ENCODE data around the gene MRS2. TPM values are rescaled to one million over a fixed set of nuclear protein-coding genes. Genes with fewer than 3 reads are reported as not detected.

Gene MRS2
- total RNA-seq, 6 experiments from 2014 or later: 11.1 to 16.4 (median 13.1) TPM

- Histone ChIP-seq H3K27me3 (no peaks in the 10 kb centered on the region), H3K9me3 (no peaks in the 10 kb centered on the region), H3K4me3 (no peak overlapping the region), H3K4me1 (no peaks in the 10 kb centered on the region), H3K36me3 (peaks cover 0 to 69% (median 9%) of the 10 kb centered on the region in 4 donors), H3K27ac (no peak overlapping the region)
- peak in 1 of 3 donors; percentile 23 for DNase-seq
- ATAC-seq: no peak
- 82% methylated on average over 6 of the region's 11 CpGs for WGBS (ENCODE audit: insufficient coverage, low coverage, low lambda C conversion rate, missing lambda C conversion rate)
- intact Hi-C loops (cut with DNase I): no loop called here
- TF ChIP-seq POLR2A (IDR thresholded peaks at IDR 0.05) (no peak), CTCF (IDR thresholded peaks at IDR 0.05) (no peak)
Measured at GRCh38 chr6:24464253-24465038, 61.7 kb downstream of the MRS2 start.

- no peaks in the 10 kb centered on the region for H3K4me1 ChIP-seq
- no peak for TF ChIP-seq POLR2A (IDR thresholded peaks at IDR 0.05)
- no peak for TF ChIP-seq CTCF (IDR thresholded peaks at IDR 0.05)
- no peaks in the 10 kb centered on the region for H3K9me3 ChIP-seq
- H3K27ac ChIP-seq: no peak overlapping the region
- WGBS (ENCODE audit: insufficient coverage, low coverage, low lambda C conversion rate, missing lambda C conversion rate): 84% methylated on average over 7 of the region's 7 CpGs
- ATAC-seq: no peak
- DNase-seq: no peak
- H3K27me3 ChIP-seq: no peaks in the 10 kb centered on the region
- H3K36me3 ChIP-seq: peaks cover 0 to 42% (median 8%) of the 10 kb centered on the region in 4 donors
- H3K4me3 ChIP-seq: no peak overlapping the region
- intact Hi-C loops (cut with DNase I): no loop called here
Measured at GRCh38 chr6:24469811-24470210, 67.1 kb downstream of the MRS2 start.

- TF ChIP-seq CTCF (IDR thresholded peaks at IDR 0.05) (no peak), POLR2A (IDR thresholded peaks at IDR 0.05) (no peak)
- H3K36me3 ChIP-seq: peaks cover 0 to 30% (median 0%) of the 10 kb centered on the region in 4 donors
- H3K9me3 ChIP-seq: no peaks in the 10 kb centered on the region
- DNase-seq: no peak
- intact Hi-C loops (cut with DNase I): no loop called here
- no peak overlapping the region for H3K4me3 ChIP-seq
- no peaks in the 10 kb centered on the region for H3K27me3 ChIP-seq
- H3K4me1 ChIP-seq: no peaks in the 10 kb centered on the region
- no peak for ATAC-seq
- H3K27ac ChIP-seq: no peak overlapping the region
Measured at GRCh38 chr6:24472181-24472580, 69.4 kb downstream of the MRS2 start.

Small RNA genes lying within 50 kb of the gene (small RNA-seq; reads per million reads assigned to genes)
- gene RNU6-391P: 0 reads per million in 2 experiments

Other genes starting within 250 kb of the MRS2 start
- 1 to 10 TPM in 3 of 6 experiments, under 1 TPM in 3; 0.68 to 3.8 (median 0.92) TPM for gene DCDC2, start 44.9 kb upstream of the MRS2 start, total RNA-seq
- 10 to 100 TPM; 19.9 to 53.0 (median 38.9) TPM for gene GPLD1, start 86.6 kb downstream of the MRS2 start, total RNA-seq
- gene ALDH5A1, start 92.0 kb downstream of the MRS2 start, total RNA-seq: 10 to 100 TPM; 24.2 to 71.0 (median 47.2) TPM
- under 1 TPM in 1 of 6 experiments, not detected in 5; 0.02 TPM for gene KIAA0319, start 243.3 kb downstream of the MRS2 start, total RNA-seq

Measured in right lobe of liver (tissue), 6 donors.